Uterus (tissue), 2 donors: ENCODE data around the gene LACTB.

Source experiments
- POLR2A ChIP-seq, 2 donors: fragments of 450-650 bp; IDR thresholded peaks; one replicate each; pipeline ENCODE4 v1.6.1; 2016; ENCODE audit warnings: antibody characterized with exemption in 2 of 2, mild to moderate bottlenecking in 1 of 2, moderate library complexity in 1 of 2
- TF ChIP-seq, protein P1 (sequence below), 4 experiments: fragments of 200-600 bp in 2 of 4; fragments of 450-650 bp in 2 of 4; sonication (generic) in 2 of 4; IDR thresholded peaks; one replicate each; pipeline ENCODE4 v1.5.1; 2016 to 2019; ENCODE audit warnings: antibody characterized with exemption in 4 of 4, mild to moderate bottlenecking in 2 of 4, moderate library complexity in 1 of 4

DNA sequence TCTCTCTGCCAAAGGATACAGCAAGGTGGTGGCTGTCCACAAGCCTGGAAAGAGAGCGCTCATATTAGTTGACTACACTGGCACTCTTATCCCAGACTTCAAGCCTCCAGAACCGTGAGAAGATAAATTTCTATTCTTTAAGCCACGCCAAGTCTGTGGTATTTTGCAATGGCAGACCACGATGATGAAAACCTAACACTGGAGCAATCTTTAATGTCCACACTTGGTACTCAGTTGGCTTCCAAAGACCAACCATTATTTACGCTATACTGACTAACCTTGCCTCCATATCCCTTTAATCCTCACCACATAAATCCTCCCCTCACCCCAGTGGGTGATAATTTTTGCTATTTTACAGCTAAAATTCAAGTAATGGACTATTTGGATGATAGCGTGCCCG lies 16.9 kb upstream of the LACTB start:
- TF ChIP-seq, protein P1, sequence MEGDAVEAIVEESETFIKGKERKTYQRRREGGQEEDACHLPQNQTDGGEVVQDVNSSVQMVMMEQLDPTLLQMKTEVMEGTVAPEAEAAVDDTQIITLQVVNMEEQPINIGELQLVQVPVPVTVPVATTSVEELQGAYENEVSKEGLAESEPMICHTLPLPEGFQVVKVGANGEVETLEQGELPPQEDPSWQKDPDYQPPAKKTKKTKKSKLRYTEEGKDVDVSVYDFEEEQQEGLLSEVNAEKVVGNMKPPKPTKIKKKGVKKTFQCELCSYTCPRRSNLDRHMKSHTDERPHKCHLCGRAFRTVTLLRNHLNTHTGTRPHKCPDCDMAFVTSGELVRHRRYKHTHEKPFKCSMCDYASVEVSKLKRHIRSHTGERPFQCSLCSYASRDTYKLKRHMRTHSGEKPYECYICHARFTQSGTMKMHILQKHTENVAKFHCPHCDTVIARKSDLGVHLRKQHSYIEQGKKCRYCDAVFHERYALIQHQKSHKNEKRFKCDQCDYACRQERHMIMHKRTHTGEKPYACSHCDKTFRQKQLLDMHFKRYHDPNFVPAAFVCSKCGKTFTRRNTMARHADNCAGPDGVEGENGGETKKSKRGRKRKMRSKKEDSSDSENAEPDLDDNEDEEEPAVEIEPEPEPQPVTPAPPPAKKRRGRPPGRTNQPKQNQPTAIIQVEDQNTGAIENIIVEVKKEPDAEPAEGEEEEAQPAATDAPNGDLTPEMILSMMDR (IDR thresholded peaks at IDR 0.05), result no peak
- TF ChIP-seq POLR2A (IDR thresholded peaks at IDR 0.05), result no peak
